ENCODE results near the gene GYS1. TPM values are rescaled to one million over a fixed set of nuclear protein-coding genes. Genes with fewer than 3 reads are reported as not detected.

Gene GYS1
- total RNA-seq, 4 donors from 2014 or later: 26.4 to 42.0 (median 31.6) TPM

DNA sequence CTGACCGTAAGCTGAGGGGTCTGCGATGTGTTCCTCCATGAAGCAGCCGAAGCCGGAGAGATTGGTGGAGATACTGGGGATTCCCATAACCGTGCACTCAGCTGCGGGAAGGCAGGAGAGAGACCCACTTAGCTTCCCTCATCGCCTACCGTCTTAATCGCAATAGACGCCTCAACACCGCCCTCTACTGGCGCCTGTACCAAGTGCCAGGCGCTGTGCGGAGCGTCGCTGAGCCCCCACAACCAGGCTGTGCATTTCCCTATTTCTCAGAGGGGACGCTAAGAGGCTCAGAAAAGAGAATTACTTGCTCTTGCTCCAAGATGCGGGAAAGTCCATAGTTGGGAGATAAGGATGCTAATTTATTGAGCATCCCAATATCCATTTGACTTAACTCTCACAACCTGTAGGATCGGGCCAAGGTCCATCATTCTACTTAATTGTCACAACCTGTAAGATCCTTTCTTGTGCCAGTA is 22.1 kb downstream of the GYS1 start:
- no peaks in the 10 kb centered on the region for H3K9me3 ChIP-seq
- WGBS: 41% methylated on average over 16 of the region's 19 CpGs
- H3K4me3 ChIP-seq: no peak overlapping the region
- H3K27me3 ChIP-seq: no peaks in the 10 kb centered on the region
- DNase-seq (ENCODE audit: low spot score in 2 of 2): no peak
- TF ChIP-seq POLR2AphosphoS5 (IDR thresholded peaks at IDR 0.05): no peak
- no peak for TF ChIP-seq POLR2A (IDR thresholded peaks at IDR 0.05)
- TF ChIP-seq, protein P1, sequence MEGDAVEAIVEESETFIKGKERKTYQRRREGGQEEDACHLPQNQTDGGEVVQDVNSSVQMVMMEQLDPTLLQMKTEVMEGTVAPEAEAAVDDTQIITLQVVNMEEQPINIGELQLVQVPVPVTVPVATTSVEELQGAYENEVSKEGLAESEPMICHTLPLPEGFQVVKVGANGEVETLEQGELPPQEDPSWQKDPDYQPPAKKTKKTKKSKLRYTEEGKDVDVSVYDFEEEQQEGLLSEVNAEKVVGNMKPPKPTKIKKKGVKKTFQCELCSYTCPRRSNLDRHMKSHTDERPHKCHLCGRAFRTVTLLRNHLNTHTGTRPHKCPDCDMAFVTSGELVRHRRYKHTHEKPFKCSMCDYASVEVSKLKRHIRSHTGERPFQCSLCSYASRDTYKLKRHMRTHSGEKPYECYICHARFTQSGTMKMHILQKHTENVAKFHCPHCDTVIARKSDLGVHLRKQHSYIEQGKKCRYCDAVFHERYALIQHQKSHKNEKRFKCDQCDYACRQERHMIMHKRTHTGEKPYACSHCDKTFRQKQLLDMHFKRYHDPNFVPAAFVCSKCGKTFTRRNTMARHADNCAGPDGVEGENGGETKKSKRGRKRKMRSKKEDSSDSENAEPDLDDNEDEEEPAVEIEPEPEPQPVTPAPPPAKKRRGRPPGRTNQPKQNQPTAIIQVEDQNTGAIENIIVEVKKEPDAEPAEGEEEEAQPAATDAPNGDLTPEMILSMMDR (IDR thresholded peaks at IDR 0.05): peak; percentile 83 to 89
- no peak overlapping the region for H3K27ac ChIP-seq
- peaks cover 30% of the 10 kb centered on the region for H3K4me1 ChIP-seq
- peaks cover 66% of the 10 kb centered on the region for H3K36me3 ChIP-seq

DNA sequence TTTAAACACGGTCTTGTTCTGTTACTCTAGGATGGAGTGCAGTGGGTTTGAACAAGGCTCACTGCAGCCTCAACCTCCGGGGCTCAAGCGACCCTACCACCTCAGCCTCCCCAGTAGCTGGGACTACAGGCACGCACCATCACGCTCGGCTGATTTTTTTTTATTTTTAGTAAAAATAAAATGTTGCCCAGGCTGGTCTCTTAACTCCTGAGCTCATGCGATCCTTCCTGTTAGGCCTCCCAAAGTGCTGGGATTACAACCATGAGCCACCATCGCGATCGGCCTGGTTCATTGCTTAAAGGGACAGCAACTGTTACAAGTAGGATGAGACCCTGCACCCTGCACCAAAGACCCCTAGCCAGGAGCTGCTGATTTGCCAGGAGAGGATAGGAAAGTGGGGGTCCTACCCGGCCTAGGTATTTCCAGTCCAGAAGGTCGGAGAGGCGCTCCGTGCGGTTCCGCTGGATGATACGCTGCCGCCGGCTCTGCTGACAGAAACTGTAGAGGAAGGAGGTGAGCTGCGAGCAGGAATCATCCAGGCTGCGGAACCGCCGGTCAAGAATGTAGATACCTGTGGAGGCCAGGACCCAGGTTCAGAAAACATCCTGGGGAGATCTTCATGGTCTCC is 22.9 kb downstream of the GYS1 start:
- peaks cover 31% of the 10 kb centered on the region for H3K4me1 ChIP-seq
- peaks cover 65% of the 10 kb centered on the region for H3K36me3 ChIP-seq
- no peaks in the 10 kb centered on the region for H3K27me3 ChIP-seq
- TF ChIP-seq POLR2A (IDR thresholded peaks at IDR 0.05): no peak
- TF ChIP-seq, protein P1 (IDR thresholded peaks at IDR 0.05): no peak
- TF ChIP-seq EP300 (IDR thresholded peaks at IDR 0.05): no peak
- no peak for TF ChIP-seq POLR2AphosphoS5 (IDR thresholded peaks at IDR 0.05)
- WGBS: 86% methylated on average over 14 of the region's 23 CpGs
- DNase-seq (ENCODE audit: low spot score in 2 of 2): no peak
- H3K4me3 ChIP-seq: no peak overlapping the region
- H3K27ac ChIP-seq: no peak overlapping the region
- H3K9me3 ChIP-seq: no peaks in the 10 kb centered on the region

DNA sequence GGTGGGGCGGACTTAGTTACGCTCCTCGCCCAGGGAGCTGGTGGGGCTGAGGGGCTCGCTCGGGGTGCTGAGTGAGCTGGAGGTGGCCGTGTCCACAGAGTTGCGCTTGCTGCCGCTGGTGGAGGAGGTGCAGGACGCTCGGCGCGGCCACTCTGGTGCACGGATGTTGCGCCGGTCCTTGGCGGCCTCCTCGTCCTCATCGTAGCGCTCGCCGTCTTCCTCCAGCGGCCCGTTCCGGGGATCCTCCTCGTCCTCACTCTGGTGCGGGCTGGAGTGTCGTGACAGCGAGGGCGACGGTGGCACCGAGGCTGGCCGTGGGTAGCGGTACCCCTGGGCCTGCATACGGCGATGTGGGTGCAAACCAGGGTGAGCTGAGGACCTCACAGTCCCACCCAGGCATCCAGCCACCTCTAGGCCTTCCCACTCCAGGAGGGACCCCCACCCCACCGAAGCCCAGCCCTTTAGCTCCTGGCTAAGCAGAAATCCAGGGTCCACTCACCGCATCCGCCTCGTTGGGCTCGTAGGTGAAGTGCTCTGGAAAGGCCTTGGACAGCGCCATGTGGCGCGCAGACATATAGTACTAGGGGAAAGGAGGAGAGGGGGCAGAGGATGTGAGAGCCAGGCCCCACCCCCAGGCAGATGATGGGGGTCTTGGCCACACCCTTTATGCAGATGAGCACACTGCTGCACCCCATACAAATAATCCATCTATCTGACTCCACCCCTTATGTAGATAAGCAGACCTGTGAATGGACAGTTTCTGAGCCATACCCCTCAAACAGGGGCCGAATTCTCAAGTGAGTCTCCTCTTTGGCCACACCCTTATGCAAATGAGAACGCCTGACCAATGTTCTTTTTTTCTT is 23.6 kb downstream of the GYS1 start:
- H3K4me1 ChIP-seq: peaks cover 35% of the 10 kb centered on the region
- H3K36me3 ChIP-seq: peaks cover 63% of the 10 kb centered on the region
- H3K27me3 ChIP-seq: no peaks in the 10 kb centered on the region
- H3K27ac ChIP-seq: no peak overlapping the region
- 94% methylated on average over 45 of the region's 45 CpGs for WGBS
- DNase-seq (ENCODE audit: low spot score in 2 of 2): no peak
- no peak overlapping the region for H3K4me3 ChIP-seq
- TF ChIP-seq POLR2AphosphoS5 (IDR thresholded peaks at IDR 0.05): no peak
- TF ChIP-seq, protein P1 (IDR thresholded peaks at IDR 0.05): no peak
- TF ChIP-seq POLR2A (IDR thresholded peaks at IDR 0.05): no peak
- no peaks in the 10 kb centered on the region for H3K9me3 ChIP-seq

DNA sequence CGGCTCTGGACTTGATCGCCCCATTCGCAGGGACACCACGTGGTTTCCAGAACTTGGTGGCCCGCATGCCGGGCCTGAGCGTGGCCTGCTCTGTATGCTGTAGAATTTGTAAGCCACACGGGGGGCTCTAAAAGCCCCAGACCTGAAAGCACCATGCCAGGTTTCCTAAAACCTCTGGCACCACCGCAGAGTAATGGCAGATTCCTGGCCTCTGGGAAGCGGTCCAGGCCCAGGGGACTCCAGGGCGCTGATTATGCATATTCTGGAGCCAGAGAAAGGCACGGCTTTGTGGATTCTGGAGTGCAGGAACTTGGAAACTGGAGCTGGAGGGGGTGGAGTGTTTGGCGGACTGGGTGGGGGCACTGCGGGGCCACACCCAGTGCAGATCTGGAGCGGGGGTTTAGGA is 24.3 kb downstream of the GYS1 start:
- no peak overlapping the region for H3K4me3 ChIP-seq
- 54% methylated on average over 10 of the region's 15 CpGs for WGBS
- H3K27me3 ChIP-seq: no peaks in the 10 kb centered on the region
- DNase-seq (ENCODE audit: low spot score in 2 of 2): no peak
- H3K9me3 ChIP-seq: no peaks in the 10 kb centered on the region
- TF ChIP-seq, protein P1 (IDR thresholded peaks at IDR 0.05): no peak
- TF ChIP-seq POLR2A (IDR thresholded peaks at IDR 0.05) (no peak), EP300 (IDR thresholded peaks at IDR 0.05) (no peak), POLR2AphosphoS5 (IDR thresholded peaks at IDR 0.05) (no peak)
- H3K27ac ChIP-seq: peak overlapping the region; percentile 33
- H3K4me1 ChIP-seq: peaks cover 42% of the 10 kb centered on the region
- peaks cover 56% of the 10 kb centered on the region for H3K36me3 ChIP-seq

DNA sequence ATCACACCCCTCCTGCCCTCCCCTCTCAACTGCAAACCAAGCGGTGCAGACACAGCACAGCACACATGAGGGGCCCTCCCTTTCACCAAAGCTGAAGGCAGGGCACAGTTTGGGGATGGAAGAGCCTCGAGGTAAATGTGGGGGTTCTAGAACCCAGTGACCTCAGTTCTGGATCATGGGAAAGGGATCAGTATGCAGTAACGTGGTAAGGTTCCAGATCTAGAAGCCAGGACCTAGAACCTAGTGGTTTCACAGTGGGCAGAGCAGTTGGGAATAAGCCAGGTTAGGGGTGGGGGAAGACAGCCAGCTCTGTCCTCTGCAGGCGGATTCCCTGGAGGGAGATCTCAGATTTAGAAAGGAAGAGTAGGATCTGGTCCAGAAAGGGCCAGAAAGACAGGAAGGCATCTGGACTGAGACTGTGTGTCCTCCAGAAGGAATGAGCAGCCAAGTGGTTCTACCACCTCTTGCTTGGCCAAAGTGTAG is 24.9 kb downstream of the GYS1 start:
- no peak for DNase-seq (ENCODE audit: low spot score in 2 of 2)
- no peak for TF ChIP-seq POLR2AphosphoS5 (IDR thresholded peaks at IDR 0.05)
- no peak for TF ChIP-seq EP300 (IDR thresholded peaks at IDR 0.05)
- TF ChIP-seq POLR2A (IDR thresholded peaks at IDR 0.05): no peak
- TF ChIP-seq, protein P1 (IDR thresholded peaks at IDR 0.05): no peak
- Histone ChIP-seq H3K27me3 (no peaks in the 10 kb centered on the region), H3K9me3 (no peaks in the 10 kb centered on the region), H3K4me3 (no peak overlapping the region), H3K36me3 (peaks cover 52% of the 10 kb centered on the region), H3K27ac (peak overlapping the region; percentile 33), H3K4me1 (peaks cover 48% of the 10 kb centered on the region)
- WGBS: 53% methylated on average over 4 of the region's 4 CpGs

All from suprapubic skin (tissue), 4 donors.